NCI-H526 (cell line): ENCODE measurements around the gene CAPZB.
A peak's percentile ranks its signal among the peaks of the same experiment; 100 is the strongest.
"Not testable (repeated sequence)": the region's sequence is repeated elsewhere in the genome, so short reads cannot be mapped to it uniquely, and the experiment has no call there.

Experiments used
- DNase-seq, 2 experiments: peaks; one replicate each; lab custom pipeline; 2025; lab: John Stamatoyannopoulos, UW

Gene CAPZB

DNA sequence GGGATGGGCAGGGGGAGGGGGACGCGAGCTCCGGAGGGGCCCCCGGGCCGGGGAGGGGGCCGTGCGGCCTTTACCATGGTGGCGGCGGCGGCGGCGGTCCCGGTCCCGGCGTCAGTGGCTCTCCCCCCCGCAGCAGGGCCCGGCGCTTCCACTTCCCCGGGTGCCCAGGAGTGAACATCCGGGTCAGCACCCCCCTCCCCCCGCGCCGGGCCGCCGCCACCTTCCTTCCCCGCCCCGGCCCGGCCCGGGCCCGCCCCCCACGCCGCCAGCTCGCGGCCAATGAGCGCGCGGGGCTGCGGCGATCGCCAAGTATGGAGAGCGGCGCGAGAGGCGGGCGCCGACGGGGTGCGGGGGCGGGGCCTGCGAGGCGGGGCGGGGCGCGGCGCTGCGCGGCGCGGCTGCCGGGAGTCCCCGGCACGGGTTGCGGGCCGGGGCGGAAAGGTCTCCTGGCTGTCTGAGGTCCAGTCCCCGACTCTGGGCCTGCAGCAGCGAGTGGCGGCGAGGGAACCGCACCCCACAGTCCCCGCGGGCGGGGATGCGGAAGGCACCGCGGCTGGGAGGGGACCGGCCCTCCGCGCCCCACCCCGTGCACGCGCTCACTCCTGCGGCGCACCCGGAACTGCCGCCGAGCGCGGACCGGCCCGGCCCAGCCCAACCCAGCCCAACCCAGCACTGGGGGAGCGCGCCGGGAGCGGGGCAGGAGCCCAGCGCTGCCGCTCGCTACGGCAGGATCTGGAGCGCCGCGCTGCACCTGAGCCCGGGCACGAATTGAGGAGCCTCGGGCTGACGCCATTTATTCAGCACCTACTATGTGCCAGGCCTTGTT is at the start of gene CAPZB:
TSS of gene CAPZB (minus strand) at position 178 of the 826 bp plus-strand sequence. CDS start at position 77, 101 bp downstream.
- DNase-seq, result peak; percentile 31 to 90

DNA sequence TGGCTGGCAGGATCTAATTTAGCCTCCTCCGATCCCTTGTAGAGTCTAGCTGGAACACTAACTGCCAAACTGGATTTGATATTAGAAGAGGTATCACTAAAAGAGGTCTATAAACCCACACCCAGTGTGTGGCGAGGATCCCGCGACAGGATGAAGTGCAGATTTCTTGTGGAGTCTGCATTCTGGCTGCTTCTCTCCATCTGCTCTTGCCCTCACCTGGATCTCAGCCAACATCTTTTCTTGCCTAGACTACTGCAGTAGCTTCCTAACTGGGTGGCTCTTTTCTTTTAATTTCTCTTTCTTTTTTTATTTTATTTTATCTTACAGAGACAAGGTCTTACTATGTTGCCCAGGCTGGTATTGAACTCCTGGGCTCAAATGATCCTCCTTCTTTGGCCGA is 48.9 kb upstream of the CAPZB start:
- DNase-seq, result no peak

DNA sequence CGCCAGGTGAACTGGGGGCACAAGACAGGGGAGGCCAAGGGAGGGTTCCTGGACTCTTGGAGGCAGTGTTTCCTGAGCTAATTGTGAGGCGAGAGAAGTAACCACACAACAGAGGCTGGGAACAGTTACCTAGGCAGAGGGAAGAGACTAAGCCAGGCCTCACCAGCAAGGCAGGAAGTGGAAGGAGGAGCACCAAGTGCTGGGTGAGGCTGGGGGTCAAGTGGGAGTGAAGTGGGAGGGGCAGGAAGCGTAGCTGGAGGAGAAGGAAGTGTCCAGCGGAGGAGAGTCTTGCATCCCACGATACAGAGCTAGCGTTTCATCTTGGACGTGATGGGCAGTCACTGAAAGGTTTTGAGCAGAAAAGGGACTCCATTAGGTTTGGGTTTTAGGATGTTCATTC is 48.3 kb upstream of the CAPZB start:
- DNase-seq, result no peak

DNA sequence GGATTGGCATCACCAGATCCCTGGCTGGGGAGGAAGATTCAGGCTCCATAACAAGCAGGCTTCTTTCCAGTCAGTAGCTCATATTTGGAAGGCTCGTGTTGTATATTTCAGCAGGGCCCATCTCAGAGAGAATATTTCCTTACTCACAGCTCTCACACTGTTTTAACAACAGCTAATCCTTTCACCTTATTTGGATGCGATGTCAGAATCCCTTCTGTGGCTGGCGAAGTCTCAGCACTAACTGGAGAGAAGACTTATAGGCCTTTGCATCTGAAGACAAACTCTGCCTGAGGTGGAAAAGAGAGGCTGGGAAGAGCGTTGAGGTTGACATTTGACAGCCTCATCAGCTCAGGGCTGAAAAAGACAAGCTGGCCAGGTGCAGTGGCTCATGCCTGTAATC is 47.2 kb upstream of the CAPZB start:
- DNase-seq, result no peak

DNA sequence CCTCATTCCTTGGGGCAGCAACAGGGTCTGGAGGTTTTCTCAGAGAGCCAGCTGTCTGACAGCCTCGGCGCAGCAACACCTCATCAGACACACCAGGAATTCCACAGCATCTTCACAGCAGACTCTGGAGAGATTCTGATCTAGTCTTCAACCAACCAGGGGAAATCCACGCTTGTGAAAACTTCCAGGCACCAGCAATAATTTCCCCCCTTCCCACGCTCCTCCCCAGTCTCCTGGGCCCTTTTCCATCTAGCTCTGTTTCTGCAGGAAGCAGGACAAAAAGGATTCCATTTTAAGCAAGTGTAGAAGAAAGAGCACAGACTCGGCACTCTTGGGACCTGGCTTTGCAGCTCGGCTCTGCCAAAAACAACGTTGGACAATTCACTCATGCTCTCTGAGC is 44.3 kb upstream of the CAPZB start:
- DNase-seq, result no peak

DNA sequence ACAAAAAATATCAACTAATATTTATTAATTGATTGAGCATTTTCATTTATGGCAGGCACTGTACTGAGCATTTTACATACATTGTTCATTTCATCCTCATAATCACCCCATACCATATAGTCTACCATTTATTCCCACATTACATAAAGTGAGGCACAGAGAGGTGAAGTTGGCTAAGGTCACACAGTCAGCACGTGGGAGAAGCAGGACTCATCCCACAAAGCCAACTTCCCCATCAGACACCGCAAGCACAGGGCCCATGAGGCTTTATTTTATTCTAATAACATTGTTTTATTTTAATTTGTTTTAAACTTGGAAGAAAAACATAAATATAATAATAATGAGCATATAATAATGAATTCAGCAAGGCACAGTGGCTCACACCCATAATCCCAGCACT is 43.1 kb upstream of the CAPZB start:
- no peak for DNase-seq

DNA sequence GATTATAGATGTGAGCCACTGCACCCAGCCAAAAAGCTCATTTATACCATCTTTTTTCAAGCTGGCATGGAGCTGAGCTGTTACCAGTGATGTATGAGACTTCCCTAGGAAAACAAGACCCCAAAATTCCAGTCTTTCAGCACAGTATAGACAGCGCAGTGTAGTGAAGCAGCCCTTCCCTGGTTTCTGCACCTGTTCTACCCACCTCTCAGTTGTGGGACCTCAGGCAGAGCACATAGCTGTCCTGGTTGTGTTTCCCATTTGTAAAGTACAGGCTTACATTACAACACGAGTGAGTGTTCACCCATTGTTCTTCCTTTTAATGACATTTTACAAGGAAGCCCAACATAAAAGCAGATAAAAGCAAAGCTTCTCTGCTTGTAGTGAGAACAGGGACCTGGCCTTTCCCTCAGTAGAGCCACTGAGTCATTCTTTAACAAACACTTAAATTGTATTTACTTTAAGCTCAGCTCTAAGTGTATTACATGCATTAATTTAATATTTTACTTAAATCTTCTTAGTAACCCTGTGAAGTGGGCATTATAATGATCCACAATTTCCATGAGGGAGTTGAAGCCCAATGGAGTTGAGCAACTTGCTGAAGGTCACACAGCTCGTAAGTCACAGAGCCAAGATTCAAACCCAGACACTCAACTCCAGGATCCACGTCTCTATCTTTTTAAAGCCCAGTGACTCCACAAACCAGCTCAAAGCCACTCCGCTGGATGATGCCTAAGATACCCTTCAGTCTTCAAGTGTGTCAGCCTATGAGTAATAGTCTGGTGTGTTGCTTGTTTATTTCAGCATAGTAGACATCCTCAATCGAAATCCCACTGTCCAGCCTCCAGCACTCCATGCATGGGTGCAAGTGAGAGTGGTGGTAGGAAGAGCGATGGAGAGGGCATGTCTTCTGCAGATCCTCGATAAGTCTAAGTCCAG is 40.5 kb upstream of the CAPZB start:
- no peak for DNase-seq

DNA sequence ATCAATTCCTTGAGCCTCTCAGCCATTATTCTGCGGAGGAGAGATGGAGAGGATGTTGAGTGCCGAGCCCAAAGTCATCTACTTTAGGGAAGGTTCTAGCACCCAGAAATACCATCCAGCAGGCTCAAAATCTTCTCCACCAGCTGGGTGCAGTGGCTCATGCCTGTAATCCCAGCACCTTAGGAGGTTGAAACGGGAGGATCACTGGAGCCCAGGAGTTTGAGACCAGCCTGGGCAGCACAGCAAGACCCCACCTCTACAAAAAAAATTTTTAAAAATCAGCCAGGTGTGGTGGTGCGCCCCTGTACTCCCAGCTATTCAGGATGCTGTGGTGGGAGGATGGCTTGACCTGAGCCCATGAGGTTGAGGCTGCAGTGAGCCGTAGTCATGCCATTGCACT is 39.5 kb upstream of the CAPZB start:
- no peak for DNase-seq

DNA sequence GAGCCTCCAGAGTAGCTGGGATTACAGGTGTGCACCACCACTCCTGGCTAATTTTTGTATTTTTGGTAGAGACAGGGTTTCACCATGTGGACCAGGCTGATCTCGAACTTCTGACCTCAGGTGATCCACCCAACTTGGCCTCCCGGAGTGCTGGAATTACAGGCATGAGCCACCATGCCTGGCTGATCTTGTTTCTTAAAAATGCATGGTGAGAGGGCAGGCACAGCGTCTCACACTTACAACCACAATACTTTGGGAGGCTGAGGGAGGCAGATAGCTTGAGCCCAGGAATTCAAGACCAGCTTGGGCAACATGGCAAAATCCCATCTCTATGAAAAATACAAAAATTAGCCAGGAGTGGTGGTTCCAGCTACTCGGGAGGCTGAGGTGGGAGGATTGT is 37.2 kb upstream of the CAPZB start:
- not testable (repeated sequence) for DNase-seq

DNA sequence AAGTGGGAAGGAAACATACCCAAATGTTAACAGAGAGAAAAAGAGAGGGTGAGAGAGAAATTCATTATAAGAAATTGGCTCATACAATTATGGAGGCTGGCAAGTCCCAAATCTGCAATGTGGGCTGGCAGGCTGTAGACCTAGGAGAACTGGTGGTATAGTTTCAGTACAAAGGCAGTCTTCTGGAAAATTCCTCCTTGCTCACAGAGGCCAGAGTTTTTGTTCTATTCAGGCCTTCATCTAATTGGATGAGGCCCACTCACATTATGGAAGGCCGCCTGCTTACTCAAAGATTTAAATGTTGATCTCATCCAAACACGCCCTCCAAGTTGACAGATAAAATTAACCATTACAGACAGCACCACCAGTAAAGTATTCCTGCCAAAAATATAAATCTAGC is 36.1 kb upstream of the CAPZB start:
- no peak for DNase-seq

DNA sequence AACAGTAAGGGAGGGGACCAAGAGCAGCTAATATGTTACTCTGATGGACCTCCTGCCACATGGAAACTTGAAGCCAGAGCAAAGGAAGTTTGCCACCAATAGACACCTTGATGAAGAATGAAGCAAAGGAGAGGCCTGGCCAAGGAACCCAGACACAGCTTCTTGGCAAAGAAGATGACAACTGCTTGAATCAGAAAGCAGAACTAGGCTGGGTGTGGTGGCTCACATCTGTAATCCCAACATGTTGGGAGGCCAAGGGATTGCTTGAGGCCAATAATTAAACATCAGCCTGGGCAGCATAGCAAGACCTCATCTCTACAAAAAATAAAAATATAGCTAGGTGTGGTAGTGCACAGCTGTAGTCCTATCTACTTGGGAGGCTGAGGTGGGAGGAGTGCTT is 31.7 kb upstream of the CAPZB start:
- no peak for DNase-seq

DNA sequence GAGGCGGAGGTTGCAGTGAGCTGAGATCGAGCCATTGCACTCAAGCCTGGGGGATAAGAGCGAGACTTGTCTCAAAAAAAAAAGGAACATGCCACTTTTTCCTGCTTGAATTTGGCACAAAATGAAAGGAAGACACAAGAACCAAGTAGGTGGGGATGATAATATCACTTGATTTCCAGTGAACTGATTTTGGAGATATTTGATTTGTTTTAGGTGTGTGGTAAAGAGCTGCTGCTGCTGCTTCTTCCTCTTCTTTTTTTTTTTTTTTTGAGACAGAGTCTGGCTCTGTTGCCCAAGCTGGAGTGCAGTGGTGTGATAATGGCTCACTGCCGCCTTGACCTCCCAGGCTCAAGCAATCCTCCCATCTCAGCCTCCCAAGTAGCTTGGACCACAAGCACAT is 29.9 kb upstream of the CAPZB start:
- DNase-seq, result no peak

DNA sequence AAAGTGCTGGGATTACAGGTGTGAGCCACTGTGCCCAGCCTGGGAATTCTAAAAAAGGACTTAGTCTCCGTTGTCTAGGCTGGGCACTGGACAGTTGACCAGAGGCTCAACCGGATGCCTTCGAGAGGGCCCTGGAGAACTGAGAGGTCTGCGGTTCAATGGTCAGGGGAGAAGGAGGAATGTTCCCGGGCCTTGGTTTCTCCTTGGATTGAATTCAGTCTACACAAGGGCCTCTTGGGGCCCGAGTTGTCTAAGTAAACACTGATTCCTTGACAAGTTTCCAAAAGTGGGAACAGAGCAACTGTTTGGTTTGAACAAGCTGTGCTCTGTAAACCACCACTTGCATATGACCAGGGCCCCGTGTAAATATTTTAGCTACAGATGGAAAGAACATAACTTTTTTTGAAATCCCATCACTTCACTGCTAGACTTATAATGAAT is 29.1 kb upstream of the CAPZB start:
- no peak for DNase-seq

DNA sequence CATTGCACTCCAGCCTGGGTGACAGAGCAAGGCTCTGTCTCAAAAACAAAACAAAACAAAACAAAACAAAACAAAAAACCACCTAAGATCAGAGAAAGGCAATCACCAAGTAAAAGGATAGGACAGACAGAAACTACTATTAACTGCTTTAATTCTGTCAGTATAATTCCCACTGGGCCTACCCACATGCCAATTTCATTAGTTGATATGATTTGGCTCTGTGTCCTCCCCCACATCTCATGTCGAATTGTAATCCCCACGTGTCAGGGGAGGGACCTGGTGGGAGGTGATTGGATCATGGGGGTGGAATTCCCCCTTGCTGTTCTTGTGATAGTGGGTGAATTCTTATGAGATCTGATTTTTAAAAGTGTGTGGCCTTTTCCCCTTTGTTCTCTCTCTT is 27.2 kb upstream of the CAPZB start:
- DNase-seq, result no peak

DNA sequence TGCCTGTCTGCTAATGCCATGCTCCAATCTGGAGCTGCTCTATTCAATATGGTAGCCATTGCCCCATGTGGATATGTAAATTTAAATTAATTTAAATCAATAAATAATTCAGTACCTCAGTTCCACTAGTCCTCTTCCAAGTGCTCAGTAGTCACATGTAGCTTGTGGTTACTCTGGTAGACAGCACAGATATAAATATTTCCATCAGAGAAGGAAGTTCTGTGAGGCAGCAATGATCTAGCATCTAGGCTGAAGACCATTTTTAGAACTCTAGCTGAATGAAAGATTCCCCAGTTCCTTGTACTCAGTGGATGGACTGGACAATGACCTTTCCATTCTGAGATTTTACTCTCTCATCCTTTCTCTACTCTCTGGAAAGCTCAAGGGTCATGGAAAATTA is 25.8 kb upstream of the CAPZB start:
- DNase-seq, result no peak

DNA sequence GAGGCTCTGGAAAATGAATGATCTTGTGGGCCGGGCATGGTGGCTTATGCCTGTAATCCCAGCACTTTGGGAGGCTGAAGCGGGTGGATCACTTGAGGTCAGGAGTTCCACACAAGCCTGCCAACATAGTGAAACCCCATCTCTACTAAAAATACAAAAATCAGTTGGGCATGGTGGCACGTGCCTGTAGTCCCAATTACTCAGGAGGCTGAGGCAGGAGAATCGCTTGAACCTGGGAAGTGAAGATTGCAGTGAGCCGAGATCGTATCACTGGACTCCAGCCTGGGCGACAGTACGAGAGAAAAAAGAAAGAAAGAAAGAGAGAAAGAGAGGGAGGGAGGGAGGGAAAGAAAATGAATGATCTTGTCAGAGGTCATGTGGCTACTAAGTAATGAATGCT is 24.3 kb upstream of the CAPZB start:
- not testable (repeated sequence) for DNase-seq

DNA sequence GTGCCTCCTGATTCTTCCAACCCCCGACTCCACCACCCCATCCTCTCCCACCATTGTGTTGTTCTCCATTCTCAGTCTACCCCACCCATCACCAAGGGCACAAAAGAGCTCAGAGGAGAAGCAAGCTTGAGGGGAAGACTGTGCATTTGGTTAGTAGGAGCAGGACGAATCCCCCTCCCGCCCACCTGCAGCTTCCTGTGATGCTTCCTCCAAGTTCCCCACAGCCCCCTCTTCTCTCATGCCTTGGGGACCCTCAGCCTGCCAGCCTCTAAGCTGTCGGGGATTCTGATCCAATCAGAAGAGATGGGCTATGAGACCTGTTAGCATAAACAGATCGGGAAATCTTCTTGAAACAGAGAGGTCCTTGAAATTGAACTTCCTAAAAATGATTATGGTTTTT is 22.2 kb upstream of the CAPZB start:
- DNase-seq, result no peak

DNA sequence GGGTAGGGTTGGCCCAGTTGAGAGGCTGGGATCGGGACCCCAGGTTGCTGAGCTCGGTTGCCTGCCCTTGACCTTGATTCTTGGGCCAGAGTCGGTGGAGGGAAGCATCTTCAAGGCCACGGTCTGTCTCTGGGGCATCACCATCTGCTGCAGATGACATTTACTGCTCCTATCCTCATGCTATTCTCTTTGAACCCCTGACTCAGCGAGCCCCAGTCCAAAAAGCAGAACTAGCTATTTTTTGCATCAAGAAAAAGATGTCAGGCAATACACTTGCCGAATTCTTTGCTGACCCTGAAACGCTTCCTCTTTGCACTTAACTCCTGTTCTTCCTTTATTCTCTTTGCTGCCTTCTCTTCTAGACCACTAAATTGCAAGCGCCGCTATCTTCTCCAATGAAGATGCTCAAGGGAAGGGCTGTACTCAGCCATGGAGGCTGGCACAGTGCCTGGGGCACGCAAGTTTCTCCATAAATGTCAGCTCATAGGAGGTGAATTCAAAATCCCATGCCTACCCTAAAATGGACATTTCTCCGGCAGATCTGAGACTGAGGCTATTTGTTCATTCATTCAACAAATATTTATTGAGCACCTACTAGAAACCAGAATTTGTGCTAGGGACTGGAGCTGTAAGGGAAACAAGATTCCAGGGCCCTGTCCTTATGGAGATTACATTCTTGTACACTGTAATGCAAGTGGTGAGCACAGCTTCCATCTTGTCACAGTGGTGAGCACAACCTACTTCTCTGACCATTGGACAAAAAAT is 20.5 kb upstream of the CAPZB start:
- no peak for DNase-seq

DNA sequence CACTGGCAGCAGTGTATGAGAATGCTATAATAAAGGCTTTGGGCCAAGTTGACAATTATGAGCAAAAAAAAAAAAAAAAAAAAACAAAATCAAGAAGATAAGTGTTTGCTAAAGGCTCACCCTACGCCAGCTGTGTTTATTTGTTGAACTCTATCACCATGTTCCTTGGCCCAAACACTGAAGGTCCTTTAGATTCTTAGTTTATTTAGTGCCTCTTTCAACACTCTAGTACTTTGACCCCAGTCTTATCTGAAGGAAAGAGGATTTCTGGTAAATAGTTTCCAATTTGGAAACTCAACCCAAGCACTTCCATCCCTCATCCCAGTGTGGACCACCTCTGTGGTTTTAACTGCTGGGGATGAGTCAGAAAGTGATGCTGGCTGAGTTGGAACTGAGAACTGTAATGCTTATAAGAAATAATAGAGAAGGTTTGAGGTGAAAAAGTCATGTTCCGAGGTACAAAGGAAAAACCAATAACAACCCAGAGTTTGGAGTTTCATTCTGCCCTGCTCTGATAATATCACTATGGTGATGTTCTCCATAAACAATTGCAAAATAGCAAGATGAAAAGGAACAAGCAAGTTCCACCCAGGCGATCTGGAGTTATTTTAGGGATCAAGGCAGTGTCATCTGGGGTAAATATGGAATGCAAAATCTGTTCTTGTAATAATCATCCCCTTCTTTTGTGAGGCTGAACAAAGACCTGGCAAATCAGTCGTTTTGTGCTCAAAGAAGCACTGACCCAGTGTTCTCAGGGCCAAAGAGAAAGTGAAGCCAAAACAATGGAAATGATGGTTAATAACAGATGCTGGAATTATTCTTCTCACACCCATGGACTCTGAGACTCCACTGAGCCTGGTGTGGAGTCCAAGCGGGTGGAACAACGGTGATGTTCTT is 19.7 kb upstream of the CAPZB start:
- no peak for DNase-seq

DNA sequence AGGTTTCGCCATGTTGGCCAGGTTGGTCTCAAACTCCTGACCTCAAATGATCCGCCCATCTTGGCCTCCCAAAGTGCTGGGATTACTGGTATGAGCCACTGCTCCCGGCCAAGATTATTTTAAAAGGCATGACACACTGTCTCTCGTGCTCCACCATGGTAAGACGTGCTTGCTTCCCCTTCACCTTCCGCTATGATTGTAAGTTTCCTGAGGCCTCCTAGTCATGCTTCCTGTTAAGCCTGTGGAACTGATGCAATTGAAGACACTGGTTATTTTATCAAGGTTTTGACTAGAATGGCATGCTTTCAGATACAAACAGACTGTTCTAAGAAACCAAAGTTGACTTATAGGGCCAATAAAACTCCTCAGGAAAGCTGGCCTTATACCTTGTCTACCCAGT is 16.9 kb upstream of the CAPZB start:
- DNase-seq, result not testable (repeated sequence)

DNA sequence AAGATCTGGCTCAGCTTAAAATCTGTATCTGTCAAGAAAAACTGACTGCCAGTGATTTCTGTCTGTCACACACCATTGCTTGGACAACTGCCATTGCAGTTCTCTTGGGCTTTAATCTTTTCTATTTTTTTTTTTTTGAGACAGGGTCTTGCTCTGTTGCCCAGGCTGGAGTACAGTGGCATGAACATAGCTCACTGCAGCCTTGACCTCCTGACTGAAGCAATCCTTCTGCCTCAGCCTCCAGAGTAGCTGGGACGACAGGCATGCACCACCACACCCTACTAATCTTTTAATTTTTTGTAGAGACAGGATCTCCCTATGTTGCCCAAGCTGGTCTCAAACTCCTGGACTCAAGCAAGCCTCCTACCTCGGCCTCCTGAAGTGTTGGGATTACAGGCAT is 14.5 kb upstream of the CAPZB start:
- DNase-seq, result not testable (repeated sequence)
